Neural crest cell (in vitro differentiated cells): ENCODE measurements around the gene C6orf15. TPM values are rescaled to one million over a fixed set of nuclear protein-coding genes. Genes with fewer than 3 reads are reported as not detected.

Experiments used
- DNase-seq: peaks from one replicate; pipeline ENCODE4 v3.0.0; 2021; ENCODE audit warnings: low read depth, mixed read lengths, low spot score
- H3K27ac Mint-ChIP-seq: one replicate; pipeline ENCODE4 v1.8.0; 2021; ENCODE audit warnings: mild to moderate bottlenecking, mixed read lengths; ENCODE audit not compliant: unreplicated experiment
- H3K27me3 Mint-ChIP-seq: 2 replicates; pipeline ENCODE4 v1.8.0; 2021; ENCODE audit warnings: low read depth, mild to moderate bottlenecking, mixed read lengths
- H3K36me3 Mint-ChIP-seq: 2 replicates; pipeline ENCODE4 v1.8.0; 2021; ENCODE audit warnings: low read depth, mild to moderate bottlenecking, mixed read lengths
- H3K4me1 Mint-ChIP-seq: 2 replicates; pipeline ENCODE4 v1.8.0; 2021; ENCODE audit warnings: mixed read lengths
- H3K4me3 Mint-ChIP-seq: one replicate; pipeline ENCODE4 v1.8.0; 2021; ENCODE audit warnings: mild to moderate bottlenecking, mixed read lengths
- H3K9me3 Mint-ChIP-seq: 2 replicates; pipeline ENCODE4 v1.8.0; 2021; ENCODE audit warnings: mixed read lengths
- total RNA-seq: library from RNA; stranded (reverse); gene quantifications from 2 replicates; pipeline ENCODE4 v1.2.1, GENCODE V29; 2021
- TF ChIP-seq, protein P1 (sequence below): fragments of 200-600 bp; sonication (generic); conservative IDR thresholded peaks from 2 replicates; pipeline ENCODE4 v1.5.0; 2021; ENCODE audit warnings: antibody characterized with exemption, mild to moderate bottlenecking

Gene C6orf15
- total RNA-seq, 1 donor from 2014 or later = not detected

DNA sequence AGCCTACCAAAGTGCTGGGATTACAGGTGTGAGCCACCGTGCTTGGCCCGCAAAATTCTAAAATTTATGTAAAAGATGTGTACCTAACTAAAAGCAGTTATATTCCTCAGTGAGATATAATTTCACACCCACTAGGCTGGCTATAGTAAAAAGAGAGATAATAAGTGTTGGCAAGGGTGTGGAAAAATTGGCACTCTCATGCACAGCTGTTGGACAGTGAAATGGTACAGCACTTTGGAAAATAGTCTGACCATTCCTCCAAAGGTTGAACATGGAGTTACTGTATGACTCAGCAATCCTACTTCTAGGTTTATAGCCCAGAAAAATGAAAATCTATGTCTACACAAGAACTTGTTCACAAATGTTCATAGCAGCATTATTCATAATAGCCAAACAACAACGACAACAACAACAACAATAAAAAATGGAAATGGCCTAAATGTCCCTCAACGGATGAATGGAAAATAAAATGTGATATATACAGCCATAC is 13.9 kb downstream of the C6orf15 start:
- Mint-ChIP-seq H3K27me3 (no peaks in the 10 kb centered on the region), H3K4me3 (no peak overlapping the region), H3K36me3 (no peaks in the 10 kb centered on the region), H3K27ac (no peak overlapping the region), H3K4me1 (peaks cover 2% of the 10 kb centered on the region), H3K9me3 (no peaks in the 10 kb centered on the region)
- TF ChIP-seq, protein P1, sequence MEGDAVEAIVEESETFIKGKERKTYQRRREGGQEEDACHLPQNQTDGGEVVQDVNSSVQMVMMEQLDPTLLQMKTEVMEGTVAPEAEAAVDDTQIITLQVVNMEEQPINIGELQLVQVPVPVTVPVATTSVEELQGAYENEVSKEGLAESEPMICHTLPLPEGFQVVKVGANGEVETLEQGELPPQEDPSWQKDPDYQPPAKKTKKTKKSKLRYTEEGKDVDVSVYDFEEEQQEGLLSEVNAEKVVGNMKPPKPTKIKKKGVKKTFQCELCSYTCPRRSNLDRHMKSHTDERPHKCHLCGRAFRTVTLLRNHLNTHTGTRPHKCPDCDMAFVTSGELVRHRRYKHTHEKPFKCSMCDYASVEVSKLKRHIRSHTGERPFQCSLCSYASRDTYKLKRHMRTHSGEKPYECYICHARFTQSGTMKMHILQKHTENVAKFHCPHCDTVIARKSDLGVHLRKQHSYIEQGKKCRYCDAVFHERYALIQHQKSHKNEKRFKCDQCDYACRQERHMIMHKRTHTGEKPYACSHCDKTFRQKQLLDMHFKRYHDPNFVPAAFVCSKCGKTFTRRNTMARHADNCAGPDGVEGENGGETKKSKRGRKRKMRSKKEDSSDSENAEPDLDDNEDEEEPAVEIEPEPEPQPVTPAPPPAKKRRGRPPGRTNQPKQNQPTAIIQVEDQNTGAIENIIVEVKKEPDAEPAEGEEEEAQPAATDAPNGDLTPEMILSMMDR = no peak
- DNase-seq = no peak

DNA sequence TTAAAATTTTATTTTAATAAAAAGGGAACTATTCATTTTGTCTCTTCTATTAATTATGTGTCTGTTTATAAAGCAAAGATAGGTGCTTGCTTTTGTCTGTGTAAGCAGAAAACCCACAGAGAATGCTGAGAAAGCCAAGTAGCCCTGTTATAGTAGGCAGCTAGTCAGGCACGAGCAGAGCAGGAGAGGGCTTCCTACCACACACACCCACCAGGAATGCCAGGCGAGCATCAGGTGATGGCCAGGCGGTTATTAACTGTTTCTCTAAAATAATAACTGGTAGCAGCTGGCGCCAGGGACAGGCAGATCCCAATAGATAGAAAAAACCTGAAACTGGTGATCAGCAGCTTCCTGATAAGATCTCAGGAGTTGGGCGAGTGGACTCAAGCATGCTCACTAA is 15.7 kb downstream of the C6orf15 start:
- DNase-seq = no peak
- H3K36me3 Mint-ChIP-seq = no peaks in the 10 kb centered on the region
- no peaks in the 10 kb centered on the region for H3K27me3 Mint-ChIP-seq
- no peak overlapping the region for H3K4me3 Mint-ChIP-seq
- TF ChIP-seq, protein P1 = no peak
- peaks cover 9% of the 10 kb centered on the region for H3K4me1 Mint-ChIP-seq
- no peak overlapping the region for H3K27ac Mint-ChIP-seq
- H3K9me3 Mint-ChIP-seq = no peaks in the 10 kb centered on the region

DNA sequence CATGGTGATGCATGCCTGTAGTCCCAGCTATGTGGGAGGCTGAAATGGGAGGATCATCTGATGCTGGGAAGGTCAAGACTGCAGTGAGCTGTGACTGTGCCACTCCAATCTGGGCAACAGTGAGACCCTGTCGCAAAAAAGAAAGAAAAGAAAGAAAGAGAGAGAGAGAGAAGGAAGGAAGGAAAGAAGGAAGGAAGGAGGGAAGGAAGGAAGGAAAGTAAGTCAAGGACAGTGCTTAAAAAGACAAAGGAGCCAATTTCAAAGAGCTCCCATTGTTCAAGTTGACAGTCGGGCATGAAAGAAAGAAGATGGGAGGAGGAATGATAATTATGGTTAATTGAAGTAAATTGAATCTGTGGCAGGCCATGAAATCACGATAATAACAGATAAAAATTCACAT is 16.2 kb downstream of the C6orf15 start:
- H3K9me3 Mint-ChIP-seq = no peaks in the 10 kb centered on the region

DNA sequence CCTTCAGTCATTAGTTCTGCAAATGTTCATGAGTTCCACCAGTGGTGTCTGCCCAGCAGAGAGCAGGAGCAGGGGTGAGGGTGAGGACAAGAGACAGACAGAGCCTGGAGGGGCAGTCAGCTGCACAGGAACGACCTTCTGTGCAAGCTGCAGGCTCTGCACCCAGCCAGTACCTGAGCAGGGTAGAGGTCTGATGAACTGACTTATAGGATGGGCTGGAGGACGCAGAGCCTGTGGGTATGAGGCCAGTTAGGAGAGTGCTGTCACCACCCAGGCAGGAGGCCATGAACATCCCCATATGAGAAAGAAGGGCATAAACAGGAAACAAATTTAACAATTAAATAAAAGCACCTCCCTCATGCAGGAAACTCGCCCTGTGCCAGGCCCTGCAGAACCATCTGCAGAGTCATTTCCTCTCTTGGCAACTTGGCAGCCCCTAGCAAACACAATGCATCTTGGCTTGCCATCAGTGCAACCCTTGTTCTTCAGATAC is 17.9 kb downstream of the C6orf15 start:
- Mint-ChIP-seq H3K9me3 (no peaks in the 10 kb centered on the region), H3K36me3 (no peaks in the 10 kb centered on the region), H3K27ac (no peak overlapping the region), H3K27me3 (no peaks in the 10 kb centered on the region), H3K4me3 (no peak overlapping the region), H3K4me1 (peaks cover 9% of the 10 kb centered on the region)
- TF ChIP-seq, protein P1 = no peak
- no peak for DNase-seq

More for the DNA sequence above, 16.2 kb downstream of the C6orf15 start:
- no peaks in the 10 kb centered on the region for H3K36me3 Mint-ChIP-seq
- no peak overlapping the region for H3K27ac Mint-ChIP-seq
- no peak overlapping the region for H3K4me3 Mint-ChIP-seq
- no peak for DNase-seq
- TF ChIP-seq, protein P1 = no peak
- H3K4me1 Mint-ChIP-seq = peaks cover 9% of the 10 kb centered on the region
- H3K27me3 Mint-ChIP-seq = no peaks in the 10 kb centered on the region

DNA sequence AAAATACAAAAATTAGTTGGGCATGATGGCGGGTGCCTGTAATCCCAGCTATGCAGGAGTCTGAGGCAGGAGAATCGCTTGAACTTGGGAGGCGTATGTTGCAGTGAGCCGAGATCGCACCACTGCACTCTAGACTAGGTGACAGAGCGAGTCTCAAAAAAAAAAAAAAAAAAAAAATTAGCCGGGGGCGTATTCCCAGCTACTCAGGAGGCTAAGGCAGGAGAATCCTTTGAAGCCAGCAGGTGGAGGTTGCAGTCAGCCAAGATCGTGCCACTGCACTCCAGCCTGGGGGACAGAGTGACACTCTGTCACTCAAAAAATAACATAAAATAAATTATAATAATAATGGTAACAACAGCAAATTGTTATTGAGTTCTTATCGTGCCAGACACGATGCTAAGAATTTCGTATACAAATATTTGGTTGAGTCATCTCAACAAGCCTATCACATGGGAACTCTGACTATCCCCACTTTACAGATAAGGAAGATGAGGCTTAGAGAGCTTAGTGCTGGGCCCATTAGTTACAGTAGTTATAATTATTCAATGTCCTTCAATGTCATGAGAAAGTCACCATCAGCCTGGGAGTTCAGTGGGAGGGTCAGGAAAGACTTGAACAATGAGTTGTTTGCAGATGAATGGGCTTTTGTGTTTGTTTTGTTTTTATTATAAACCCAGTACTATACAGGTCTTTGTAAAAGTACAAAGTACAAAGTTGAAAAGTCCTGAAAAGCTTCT is 19.4 kb downstream of the C6orf15 start:
- Mint-ChIP-seq H3K27me3 (no peaks in the 10 kb centered on the region), H3K27ac (no peak overlapping the region), H3K36me3 (no peaks in the 10 kb centered on the region), H3K4me3 (no peak overlapping the region), H3K9me3 (no peaks in the 10 kb centered on the region), H3K4me1 (peaks cover 9% of the 10 kb centered on the region)
- TF ChIP-seq, protein P1 = no peak
- no peak for DNase-seq
